Fibroblast of mammary gland (primary cell): ENCODE measurements around the gene ASCC3.

Experiments
- DNase-seq: peaks from one replicate; pipeline ENCODE4 v3.0.0-alpha.2; 2010; ENCODE audit warnings: low read depth
- H3K4me3 ChIP-seq: 2 replicates; pipeline ENCODE4 v1.5.1; 2011; ENCODE audit warnings: low read depth, mild to moderate bottlenecking, low read length, moderate library complexity; ENCODE audit not compliant: control insufficient read depth
- TF ChIP-seq, protein P1 (sequence below): conservative IDR thresholded peaks from 2 replicates; pipeline ENCODE4 v1.5.1; 2011; ENCODE audit warnings: low read depth, low read length, inconsistent platforms; ENCODE audit not compliant: control insufficient read depth, insufficient read depth

Gene ASCC3

DNA sequence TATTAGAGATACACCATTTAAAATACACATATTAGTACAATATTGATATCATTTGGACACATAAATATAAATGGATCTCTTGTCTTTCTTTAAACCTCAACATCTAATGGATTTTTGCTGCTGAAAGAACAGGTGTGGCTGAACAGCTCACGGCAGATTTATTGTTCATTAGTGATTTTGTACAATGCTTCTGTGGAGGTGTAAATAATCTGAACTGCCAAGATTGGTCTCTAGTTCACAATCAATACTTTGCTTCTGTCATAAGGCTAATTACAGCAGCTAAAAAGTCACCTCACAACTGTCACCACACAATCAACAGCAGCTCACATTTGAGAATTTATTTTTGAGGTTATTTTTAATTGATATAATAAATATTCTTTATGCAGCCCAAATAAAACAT, 254.4 kb downstream of the ASCC3 start:
- TF ChIP-seq, protein P1, sequence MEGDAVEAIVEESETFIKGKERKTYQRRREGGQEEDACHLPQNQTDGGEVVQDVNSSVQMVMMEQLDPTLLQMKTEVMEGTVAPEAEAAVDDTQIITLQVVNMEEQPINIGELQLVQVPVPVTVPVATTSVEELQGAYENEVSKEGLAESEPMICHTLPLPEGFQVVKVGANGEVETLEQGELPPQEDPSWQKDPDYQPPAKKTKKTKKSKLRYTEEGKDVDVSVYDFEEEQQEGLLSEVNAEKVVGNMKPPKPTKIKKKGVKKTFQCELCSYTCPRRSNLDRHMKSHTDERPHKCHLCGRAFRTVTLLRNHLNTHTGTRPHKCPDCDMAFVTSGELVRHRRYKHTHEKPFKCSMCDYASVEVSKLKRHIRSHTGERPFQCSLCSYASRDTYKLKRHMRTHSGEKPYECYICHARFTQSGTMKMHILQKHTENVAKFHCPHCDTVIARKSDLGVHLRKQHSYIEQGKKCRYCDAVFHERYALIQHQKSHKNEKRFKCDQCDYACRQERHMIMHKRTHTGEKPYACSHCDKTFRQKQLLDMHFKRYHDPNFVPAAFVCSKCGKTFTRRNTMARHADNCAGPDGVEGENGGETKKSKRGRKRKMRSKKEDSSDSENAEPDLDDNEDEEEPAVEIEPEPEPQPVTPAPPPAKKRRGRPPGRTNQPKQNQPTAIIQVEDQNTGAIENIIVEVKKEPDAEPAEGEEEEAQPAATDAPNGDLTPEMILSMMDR, result no peak

DNA sequence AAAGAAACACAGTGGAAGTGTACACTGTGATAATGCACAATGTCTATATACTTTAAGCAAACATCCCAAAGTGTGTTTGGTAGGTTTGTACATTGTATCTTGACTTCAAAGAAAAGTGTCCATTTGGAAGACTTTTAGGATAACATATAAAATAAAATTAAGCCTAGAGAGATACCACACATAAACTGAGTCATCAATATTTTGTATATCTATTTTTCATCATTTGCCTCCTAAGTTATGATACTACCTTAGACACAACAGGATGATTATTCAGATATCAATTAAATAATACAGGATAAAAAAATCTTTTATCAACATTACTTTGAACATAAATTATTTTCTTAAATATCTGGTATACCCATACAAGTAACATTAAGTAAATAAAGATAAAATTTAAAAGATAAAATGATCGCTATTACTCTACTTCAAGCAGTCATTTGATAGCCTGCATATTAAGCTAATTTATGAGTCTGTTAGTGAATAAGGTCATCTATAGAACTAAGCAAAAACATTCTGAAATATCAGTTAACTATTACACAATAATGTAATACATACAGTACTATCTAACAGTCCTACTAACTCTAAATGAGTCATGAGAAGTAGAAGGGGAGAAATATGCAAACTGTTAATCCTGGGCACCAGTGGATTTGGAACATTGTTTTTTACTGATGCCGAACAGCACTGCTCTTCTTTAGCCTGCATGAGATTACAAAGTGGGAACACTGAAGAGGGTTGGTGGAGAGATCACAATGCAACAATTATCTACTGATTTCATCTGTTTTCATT, 258.0 kb downstream of the ASCC3 start:
- peak; percentile 65 for DNase-seq
- TF ChIP-seq, protein P1, result no peak
- H3K4me3 ChIP-seq, result no peak overlapping the region

More for the DNA sequence above, 254.4 kb downstream of the ASCC3 start:
- no peak for DNase-seq
- H3K4me3 ChIP-seq, result no peak overlapping the region

DNA sequence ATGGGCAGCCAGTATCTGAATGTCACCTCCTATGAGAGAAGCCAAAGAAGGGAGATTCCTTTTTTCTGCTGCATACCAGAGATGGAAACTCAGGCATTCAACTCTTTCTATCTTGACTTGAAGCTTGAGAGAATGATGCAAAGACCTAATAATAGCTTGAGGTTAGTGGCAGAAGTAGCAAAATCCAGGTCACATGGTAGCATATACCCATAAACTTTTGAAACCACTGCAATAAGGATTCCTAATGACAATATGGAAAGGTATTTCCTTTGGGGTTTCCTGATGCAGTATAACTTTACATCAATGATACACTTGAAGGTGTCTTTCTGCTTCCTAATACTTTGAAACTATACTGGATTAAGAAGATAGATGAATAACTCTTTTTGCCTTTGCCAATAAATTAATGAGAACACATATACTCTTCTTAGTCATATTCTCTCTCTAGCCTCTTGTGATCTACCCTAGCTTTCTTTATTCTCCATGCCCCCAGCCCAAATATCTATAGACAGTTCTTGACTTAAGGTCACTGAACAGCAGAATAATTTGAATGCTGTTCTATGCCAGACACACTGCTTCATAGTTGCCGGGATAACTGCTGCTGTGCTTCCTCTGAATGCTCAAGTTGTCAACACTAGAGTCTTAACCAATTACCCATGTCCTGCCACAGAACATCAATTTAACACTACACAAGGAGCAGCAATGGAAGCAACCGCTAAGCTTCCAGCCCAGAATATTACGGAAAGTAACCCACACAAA, 260.9 kb downstream of the ASCC3 start:
- H3K4me3 ChIP-seq, result no peak overlapping the region
- TF ChIP-seq, protein P1, result no peak
- peak; percentile 60 for DNase-seq

DNA sequence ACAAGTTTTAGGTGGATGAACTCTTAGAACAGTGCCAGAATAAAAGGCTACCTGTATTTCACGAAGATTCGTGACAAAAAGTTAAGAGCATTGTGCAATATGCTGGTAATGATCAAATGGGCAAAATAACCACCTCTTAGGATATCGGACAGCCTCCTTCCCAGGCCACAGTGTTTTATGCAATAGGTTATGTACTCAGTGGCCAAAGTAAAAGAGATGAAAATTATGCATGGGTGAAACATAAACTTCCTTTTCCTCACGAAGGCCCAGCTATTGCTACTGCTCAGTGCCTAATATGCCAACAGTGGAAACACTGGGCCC, 262.8 kb downstream of the ASCC3 start:
- no peak overlapping the region for H3K4me3 ChIP-seq
- no peak for DNase-seq
- TF ChIP-seq, protein P1, result no peak

DNA sequence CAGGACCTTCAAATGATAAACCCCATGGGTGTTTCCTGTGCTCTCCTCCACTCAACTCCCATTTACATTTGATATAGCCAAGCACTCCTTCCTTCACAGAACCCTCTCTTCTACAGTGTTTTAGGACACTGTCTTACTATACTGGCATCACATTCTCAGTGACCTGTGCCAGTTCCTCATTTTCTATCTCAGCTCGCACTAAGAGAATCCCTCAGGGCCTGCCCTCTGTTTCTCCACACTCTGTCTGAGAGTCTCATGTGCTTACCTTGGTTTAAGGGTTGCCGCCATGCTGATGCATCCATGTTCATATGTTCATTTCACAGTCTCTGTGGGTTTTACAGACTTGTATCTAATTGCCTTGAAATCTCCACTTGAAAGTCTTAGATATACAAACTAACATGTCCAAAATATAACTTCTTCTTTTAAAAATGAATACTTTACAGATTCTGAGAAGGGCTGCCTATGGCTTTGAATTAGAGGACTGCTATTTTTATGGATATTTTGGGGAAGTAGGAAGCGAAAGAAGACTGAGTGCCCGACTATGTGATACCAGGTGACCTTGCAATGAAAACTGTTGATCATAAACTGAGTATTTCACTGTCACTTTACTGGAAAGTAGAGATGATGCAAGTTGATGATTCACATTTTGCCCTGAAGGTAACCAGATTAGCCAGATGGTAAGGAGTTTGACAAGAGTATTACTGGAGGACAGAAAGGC, 263.3 kb downstream of the ASCC3 start:
- H3K4me3 ChIP-seq, result no peak overlapping the region
- peak; percentile 37 for DNase-seq
- TF ChIP-seq, protein P1, result no peak

DNA sequence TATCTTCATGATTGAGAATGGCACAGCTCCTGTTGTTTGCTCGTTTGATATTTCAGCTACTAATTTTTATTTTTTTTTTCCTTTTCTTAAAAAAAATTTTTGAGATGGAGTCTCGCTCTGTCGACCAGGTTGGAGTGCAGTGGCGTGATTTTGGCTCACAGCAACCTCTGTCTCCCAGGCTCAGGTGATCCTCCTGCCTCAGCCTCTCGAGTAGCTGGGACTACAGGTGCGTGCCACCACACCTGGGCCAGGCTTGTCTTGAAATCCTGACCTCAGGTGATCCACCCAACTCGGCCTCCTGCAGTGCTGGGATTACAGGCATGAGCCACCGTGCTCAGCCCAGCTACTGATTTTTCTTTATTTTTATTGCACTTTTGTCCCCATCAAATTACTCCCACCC, 266.2 kb downstream of the ASCC3 start:
- H3K4me3 ChIP-seq, result no peak overlapping the region
- no peak for DNase-seq
- TF ChIP-seq, protein P1, result no peak
